Activated naive CD8-positive, alpha-beta T cell treated with anti-CD3 and anti-CD28 coated beads, Interleukin-2, amount 50 U/mL, for 24 hours (primary cell): ENCODE measurements around the gene POLR2A.

Experiments
- ATAC-seq: fragments of 150-1000 bp; cut with Tn5 transposase; one replicate; pipeline ENCODE4 v1.10.0; 2021
- DNase-seq: peaks from one replicate; pipeline ENCODE4 v3.0.0; 2021
- H3K27ac Mint-ChIP-seq: one replicate; pipeline ENCODE4 v1.8.0; 2021; ENCODE audit warnings: mild to moderate bottlenecking, mixed read lengths
- H3K27me3 Mint-ChIP-seq: one replicate; pipeline ENCODE4 v1.8.0; 2021; ENCODE audit warnings: mixed read lengths
- H3K36me3 Mint-ChIP-seq: one replicate; pipeline ENCODE4 v1.8.0; 2021; ENCODE audit warnings: low read depth, mixed read lengths
- H3K4me1 Mint-ChIP-seq: one replicate; pipeline ENCODE4 v1.8.0; 2021; ENCODE audit warnings: mixed read lengths
- H3K4me3 Mint-ChIP-seq: one replicate; pipeline ENCODE4 v1.8.0; 2021; ENCODE audit warnings: mild to moderate bottlenecking, moderate library complexity, mixed read lengths
- H3K9me3 Mint-ChIP-seq: one replicate; pipeline ENCODE4 v1.8.0; 2021; ENCODE audit warnings: mixed read lengths

The POLR2A gene

DNA sequence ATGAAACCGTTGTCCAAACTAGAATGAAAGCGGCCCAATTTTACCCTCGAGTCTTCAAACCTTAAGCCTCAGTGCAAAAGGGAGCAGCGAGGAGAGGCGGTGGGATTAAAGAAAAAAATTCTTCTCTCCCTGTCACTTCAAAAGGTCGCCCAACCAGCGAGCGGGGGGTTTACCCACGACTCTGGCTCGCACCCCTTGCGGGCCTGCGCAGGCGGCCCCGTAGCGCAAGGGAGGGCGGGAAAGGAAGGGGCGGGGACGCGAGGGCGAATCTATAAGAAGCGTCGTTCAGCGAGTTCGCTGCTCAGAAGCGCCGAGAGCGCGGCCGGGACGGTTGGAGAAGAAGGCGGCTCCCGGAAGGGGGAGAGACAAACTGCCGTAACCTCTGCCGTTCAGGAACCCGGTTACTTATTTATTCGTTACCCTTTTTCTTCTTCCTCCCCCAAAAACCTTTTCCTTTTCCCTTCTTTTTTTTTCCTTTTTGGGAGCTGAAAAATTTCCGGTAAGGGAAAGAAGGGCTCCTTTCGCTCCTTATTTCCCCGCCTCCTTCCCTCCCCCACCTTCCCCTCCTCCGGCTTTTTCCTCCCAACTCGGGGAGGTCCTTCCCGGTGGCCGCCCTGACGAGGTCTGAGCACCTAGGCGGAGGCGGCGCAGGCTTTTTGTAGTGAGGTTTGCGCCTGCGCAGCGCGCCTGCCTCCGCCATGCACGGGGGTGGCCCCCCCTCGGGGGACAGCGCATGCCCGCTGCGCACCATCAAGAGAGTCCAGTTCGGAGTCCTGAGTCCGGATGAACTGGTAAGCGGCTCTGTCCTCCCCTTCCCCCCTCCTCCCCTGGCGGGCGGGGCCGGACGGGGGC is at the start of gene POLR2A:
POLR2A (plus strand) TSS at position 300 of the 852 bp plus-strand sequence.
- H3K27me3 Mint-ChIP-seq, result peaks cover 2% of the 10 kb centered on the region
- no peaks in the 10 kb centered on the region for H3K9me3 Mint-ChIP-seq
- H3K27ac Mint-ChIP-seq, result peak within 1 kb of the TSS; percentile 100
- DNase-seq, result peak; percentile 98
- peaks cover 75% of the 10 kb centered on the region for H3K4me1 Mint-ChIP-seq
- peak; percentile 66 for ATAC-seq
- H3K4me3 Mint-ChIP-seq, result peak within 1 kb of the TSS; percentile 99
- peaks cover 38% of the 10 kb centered on the region for H3K36me3 Mint-ChIP-seq

DNA sequence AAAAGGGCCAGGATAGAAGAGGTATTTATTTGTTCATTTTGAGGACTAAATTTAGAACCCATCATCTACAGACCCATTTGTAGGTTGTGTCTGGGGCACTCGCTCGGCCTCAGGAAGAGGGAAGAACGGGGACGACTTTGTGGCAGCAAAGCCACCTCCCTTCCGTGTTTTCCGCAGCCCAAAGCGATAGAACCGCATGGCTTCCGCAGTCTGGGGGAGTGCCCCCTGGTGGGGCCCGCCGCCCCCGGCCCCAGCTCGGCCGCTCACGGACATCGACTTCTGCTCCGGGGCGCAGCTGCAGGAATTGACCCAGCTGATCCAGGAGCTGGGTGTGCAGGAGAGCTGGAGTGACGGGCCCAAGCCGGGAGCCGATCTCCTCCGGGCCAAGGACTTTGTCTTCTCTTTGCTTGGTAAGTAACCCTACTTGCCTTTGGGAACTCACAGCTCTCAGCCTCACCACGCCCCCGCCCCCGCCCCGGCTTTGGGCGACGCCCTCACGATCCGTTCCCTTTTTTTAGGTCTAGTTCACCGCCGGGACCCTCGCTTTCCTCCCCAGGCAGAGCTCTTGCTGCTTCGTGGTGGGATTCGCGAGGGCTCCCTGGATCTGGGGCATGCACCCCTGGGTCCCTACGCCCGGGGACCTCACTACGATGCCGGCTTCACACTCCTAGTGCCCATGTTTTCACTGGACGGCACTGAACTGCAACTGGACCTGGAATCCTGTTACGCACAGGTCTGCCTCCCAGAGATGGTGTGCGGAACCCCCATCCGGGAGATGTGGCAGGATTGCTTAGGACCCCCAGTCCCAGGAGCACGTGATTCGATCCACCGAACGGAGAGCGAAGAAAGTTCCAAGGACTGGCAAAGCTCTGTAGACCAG is 48.2 kb upstream of the POLR2A start:
- Mint-ChIP-seq H3K9me3 (no peaks in the 10 kb centered on the region), H3K27ac (peak overlapping the region; percentile 95), H3K4me1 (peaks cover 44% of the 10 kb centered on the region), H3K36me3 (peaks cover 4% of the 10 kb centered on the region), H3K27me3 (peaks cover 23% of the 10 kb centered on the region), H3K4me3 (peak overlapping the region; percentile 91)
- peak; percentile 25 for ATAC-seq
- DNase-seq, result peak; percentile 65

- Mint-ChIP-seq H3K9me3 (no peaks in the 10 kb centered on the region), H3K4me3 (peak overlapping the region; percentile 91), H3K27me3 (peaks cover 30% of the 10 kb centered on the region), H3K4me1 (peaks cover 46% of the 10 kb centered on the region), H3K36me3 (peaks cover 4% of the 10 kb centered on the region), H3K27ac (peak overlapping the region; percentile 95)
- peak; percentile 77 for ATAC-seq
- peak; percentile 84 for DNase-seq
These were observed 47.4 kb upstream of the POLR2A start for GRCh38 chr17:7436556-7437368.

DNA sequence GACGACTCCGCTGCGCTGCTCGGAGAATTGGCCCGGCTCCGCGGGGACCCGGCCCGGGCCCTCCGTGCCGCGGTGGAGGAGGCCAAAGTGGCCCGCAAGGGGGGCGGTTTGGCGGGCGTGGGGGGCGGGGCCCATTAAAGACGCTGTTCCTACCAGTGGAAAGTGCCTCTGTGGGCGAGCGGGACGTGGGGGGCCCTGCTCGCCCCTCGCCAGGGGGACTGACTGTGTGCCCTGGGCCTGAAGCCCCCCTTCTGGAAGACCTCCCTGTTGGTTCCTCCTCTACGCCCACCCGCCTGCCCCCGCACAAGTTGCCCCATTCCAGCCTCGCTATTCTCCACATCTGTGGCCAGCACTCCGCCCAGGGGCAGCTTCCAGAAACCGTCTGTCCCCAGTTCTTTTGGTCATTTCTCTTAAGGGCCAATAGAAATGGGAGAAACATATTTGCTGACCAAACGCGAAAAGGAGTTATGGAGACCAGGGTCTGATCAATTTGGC is 46.8 kb upstream of the POLR2A start:
- no peak for DNase-seq
- ATAC-seq, result no peak
- H3K4me1 Mint-ChIP-seq, result peaks cover 46% of the 10 kb centered on the region
- no peaks in the 10 kb centered on the region for H3K9me3 Mint-ChIP-seq
- no peak overlapping the region for H3K27ac Mint-ChIP-seq
- H3K4me3 Mint-ChIP-seq, result peak overlapping the region; percentile 91
- H3K36me3 Mint-ChIP-seq, result peaks cover 4% of the 10 kb centered on the region
- H3K27me3 Mint-ChIP-seq, result peaks cover 34% of the 10 kb centered on the region

- no peak overlapping the region for H3K27ac Mint-ChIP-seq
These were observed 46.1 kb upstream of the POLR2A start for GRCh38 chr17:7437950-7438614.

DNA sequence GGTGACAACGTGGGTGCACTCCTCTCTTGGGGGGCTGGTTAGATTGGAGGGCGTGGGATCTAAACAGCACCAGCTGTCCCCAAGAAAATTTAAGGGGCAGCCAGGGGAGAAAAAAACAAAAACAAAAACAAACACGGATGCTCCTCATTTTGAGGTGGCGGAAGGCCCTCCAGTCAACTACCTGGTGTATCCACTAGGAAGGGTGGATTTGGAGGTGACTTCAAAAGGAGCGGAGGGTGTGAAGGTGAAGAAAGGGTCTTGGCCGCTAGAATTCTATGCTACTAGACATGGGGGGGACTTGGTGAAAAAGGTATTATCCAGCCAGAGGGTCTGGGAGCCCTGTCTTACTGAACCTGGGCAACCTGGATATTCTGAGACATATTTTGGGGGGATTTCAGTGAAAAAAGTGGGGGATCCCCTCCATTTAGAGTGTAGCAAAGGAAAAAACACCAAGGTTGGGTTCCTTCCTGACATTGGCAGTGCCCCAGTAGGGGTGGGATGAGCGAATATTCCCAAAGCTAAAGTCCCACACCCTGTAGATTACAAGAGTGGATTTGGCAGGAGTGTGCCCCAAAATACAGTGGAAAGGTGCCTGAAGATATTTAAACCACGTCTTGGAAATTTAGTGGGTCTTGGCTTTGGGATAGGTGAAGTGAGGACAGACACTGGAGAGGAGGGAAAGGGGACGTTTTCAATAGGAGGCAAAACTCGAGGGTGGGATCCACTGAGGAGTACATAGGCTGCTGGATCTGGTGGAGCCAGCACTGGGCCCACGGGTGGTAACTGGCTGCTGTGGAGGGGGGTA is 45.3 kb upstream of the POLR2A start:
- H3K4me3 Mint-ChIP-seq, result peak overlapping the region; percentile 73
- peaks cover 46% of the 10 kb centered on the region for H3K4me1 Mint-ChIP-seq
- DNase-seq, result no peak
- no peak for ATAC-seq
- no peak overlapping the region for H3K27ac Mint-ChIP-seq
- H3K27me3 Mint-ChIP-seq, result peaks cover 45% of the 10 kb centered on the region
- H3K9me3 Mint-ChIP-seq, result no peaks in the 10 kb centered on the region
- peaks cover 4% of the 10 kb centered on the region for H3K36me3 Mint-ChIP-seq

More at GRCh38 chr17:7437950-7438614, 46.1 kb upstream of the POLR2A start:
- Mint-ChIP-seq H3K36me3 (peaks cover 4% of the 10 kb centered on the region), H3K9me3 (no peaks in the 10 kb centered on the region), H3K4me3 (peak overlapping the region; percentile 73), H3K4me1 (peaks cover 46% of the 10 kb centered on the region), H3K27me3 (peaks cover 39% of the 10 kb centered on the region)
- no peak for ATAC-seq
- peak; percentile 79 for DNase-seq

GRCh38 chr17:7439462-7440112 is 44.6 kb upstream of the POLR2A start, which contains the start of gene FGF11:
Gene FGF11 (plus strand): TSS chr17:7439512. CDS start chr17:7439621, 109 bp downstream.
- H3K9me3 Mint-ChIP-seq, result no peaks in the 10 kb centered on the region
- peak within 1 kb of the TSS; percentile 80 for H3K4me3 Mint-ChIP-seq
- H3K4me1 Mint-ChIP-seq, result peaks cover 46% of the 10 kb centered on the region
- ATAC-seq (no peak), DNase-seq (peak; percentile 12)
- peaks cover 51% of the 10 kb centered on the region for H3K27me3 Mint-ChIP-seq
- no peak within 1 kb of the TSS for H3K27ac Mint-ChIP-seq
- peaks cover 4% of the 10 kb centered on the region for H3K36me3 Mint-ChIP-seq

- Mint-ChIP-seq H3K27me3 (peaks cover 53% of the 10 kb centered on the region), H3K4me1 (peaks cover 47% of the 10 kb centered on the region), H3K27ac (no peak overlapping the region), H3K9me3 (no peaks in the 10 kb centered on the region), H3K36me3 (peaks cover 4% of the 10 kb centered on the region), H3K4me3 (peak overlapping the region; percentile 80)
- peak; percentile 64 for DNase-seq
- ATAC-seq, result no peak
These were observed 43.9 kb upstream of the POLR2A start for GRCh38 chr17:7440113-7440833.

GRCh38 chr17:7440834-7441195 is 43.4 kb upstream of the POLR2A start:
- H3K9me3 Mint-ChIP-seq, result no peaks in the 10 kb centered on the region
- ATAC-seq (no peak), DNase-seq (peak; percentile 55)
- H3K27me3 Mint-ChIP-seq, result peaks cover 58% of the 10 kb centered on the region
- peak overlapping the region; percentile 80 for H3K4me3 Mint-ChIP-seq
- H3K4me1 Mint-ChIP-seq, result peaks cover 49% of the 10 kb centered on the region
- no peak overlapping the region for H3K27ac Mint-ChIP-seq
- peaks cover 4% of the 10 kb centered on the region for H3K36me3 Mint-ChIP-seq

DNA sequence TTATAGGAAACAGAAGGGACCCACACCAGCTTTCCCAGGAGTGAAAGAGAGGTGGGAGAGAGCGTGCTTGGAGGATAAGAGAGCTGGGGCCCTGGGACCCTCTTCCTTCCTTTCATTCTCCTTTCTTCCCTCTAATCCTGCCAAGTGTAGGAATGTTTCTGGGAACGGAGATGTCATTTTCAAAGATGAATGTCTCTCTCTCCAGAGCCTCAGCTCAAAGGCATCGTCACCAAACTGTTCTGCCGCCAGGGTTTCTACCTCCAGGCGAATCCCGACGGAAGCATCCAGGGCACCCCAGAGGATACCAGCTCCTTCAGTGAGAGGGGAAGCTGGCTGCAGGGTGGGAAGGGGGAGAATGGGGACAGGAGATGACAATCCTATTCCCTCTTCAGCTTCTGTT is 42.9 kb upstream of the POLR2A start:
- peaks cover 60% of the 10 kb centered on the region for H3K27me3 Mint-ChIP-seq
- peaks cover 4% of the 10 kb centered on the region for H3K36me3 Mint-ChIP-seq
- ATAC-seq (no peak), DNase-seq (no peak)
- no peak overlapping the region for H3K4me3 Mint-ChIP-seq
- H3K9me3 Mint-ChIP-seq, result no peaks in the 10 kb centered on the region
- peaks cover 50% of the 10 kb centered on the region for H3K4me1 Mint-ChIP-seq
- H3K27ac Mint-ChIP-seq, result no peak overlapping the region

DNA sequence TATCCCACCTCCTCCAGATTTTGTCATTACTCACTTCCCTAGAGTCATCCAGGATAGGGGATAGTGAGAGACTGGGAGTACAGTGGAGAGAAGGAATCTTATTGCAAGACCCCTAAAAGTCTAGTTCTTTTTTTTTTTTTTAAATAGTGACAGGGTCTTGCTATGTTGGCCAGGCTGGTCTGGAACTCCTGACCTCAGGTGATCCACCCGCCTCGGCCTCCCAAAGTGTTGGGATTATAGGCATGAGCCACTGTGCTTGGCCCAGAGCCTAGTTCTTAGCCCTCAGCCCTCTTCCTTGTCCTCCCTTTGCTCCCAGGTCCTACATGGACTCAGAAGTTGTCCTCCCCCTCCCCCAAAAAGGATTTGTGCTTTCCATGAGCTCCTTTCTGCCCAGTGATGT is 42.0 kb upstream of the POLR2A start:
- H3K9me3 Mint-ChIP-seq, result no peaks in the 10 kb centered on the region
- peaks cover 4% of the 10 kb centered on the region for H3K36me3 Mint-ChIP-seq
- H3K27me3 Mint-ChIP-seq, result peaks cover 66% of the 10 kb centered on the region
- H3K4me1 Mint-ChIP-seq, result peaks cover 46% of the 10 kb centered on the region
- H3K4me3 Mint-ChIP-seq, result no peak overlapping the region
- DNase-seq (no peak), ATAC-seq (no peak)
- H3K27ac Mint-ChIP-seq, result no peak overlapping the region
